Muscle layer of duodenum (tissue), 2 donors: Measurements from ENCODE around the gene ATG10.

Experiments
- H3K27ac ChIP-seq: one replicate; pipeline ENCODE4 v1.7.0; 2013; ENCODE audit warnings: mild to moderate bottlenecking, low read length
- H3K27me3 ChIP-seq: one replicate; pipeline ENCODE4 v1.7.0; 2013; ENCODE audit warnings: low read depth, mild to moderate bottlenecking, control low read depth, low read length
- H3K36me3 ChIP-seq, 2 donors: one replicate each; pipeline ENCODE4 v1.7.0; 2013; ENCODE audit warnings: low read length in 2 of 2, control low read depth in 1 of 2, mild to moderate bottlenecking in 1 of 2; ENCODE audit not compliant: insufficient read depth in 2 of 2, control insufficient read depth in 1 of 2
- H3K4me1 ChIP-seq, 2 donors: one replicate each; pipeline ENCODE4 v1.7.0; 2013; ENCODE audit warnings: low read length in 2 of 2, mild to moderate bottlenecking in 2 of 2, control low read depth in 1 of 2, moderate library complexity in 1 of 2; ENCODE audit not compliant: insufficient read depth in 2 of 2, control insufficient read depth in 1 of 2
- H3K4me3 ChIP-seq, 2 donors: one replicate each; pipeline ENCODE4 v1.7.0; 2013; ENCODE audit warnings: low read length in 2 of 2, low read depth in 1 of 2, mild to moderate bottlenecking in 1 of 2
- H3K9me3 ChIP-seq, 2 donors: one replicate each; pipeline ENCODE4 v1.7.0; 2013; ENCODE audit warnings: low read length in 2 of 2, control low read depth in 1 of 2, mild to moderate bottlenecking in 1 of 2; ENCODE audit not compliant: control insufficient read depth in 1 of 2
- donor health status: healthy.

ATG10 gene

GRCh38 chr5:82204567-82204966, 232.7 kb downstream of the ATG10 start:
- no peaks in the 10 kb centered on the region for H3K9me3 ChIP-seq
- no peaks in the 10 kb centered on the region for H3K36me3 ChIP-seq
- H3K27ac ChIP-seq, result no peak overlapping the region
- no peaks in the 10 kb centered on the region for H3K4me1 ChIP-seq
- no peaks in the 10 kb centered on the region for H3K27me3 ChIP-seq
- no peak overlapping the region for H3K4me3 ChIP-seq

GRCh38 chr5:82205005-82205404, 233.2 kb downstream of the ATG10 start:
- Histone ChIP-seq H3K4me1 (no peaks in the 10 kb centered on the region), H3K4me3 (no peak overlapping the region), H3K36me3 (no peaks in the 10 kb centered on the region), H3K9me3 (no peaks in the 10 kb centered on the region), H3K27me3 (no peaks in the 10 kb centered on the region), H3K27ac (no peak overlapping the region)

- H3K27me3 ChIP-seq, result no peaks in the 10 kb centered on the region
- no peak overlapping the region for H3K4me3 ChIP-seq
- H3K36me3 ChIP-seq, result peaks cover 0 to 5% of the 10 kb centered on the region in 2 donors
- H3K4me1 ChIP-seq, result no peaks in the 10 kb centered on the region
- no peak overlapping the region for H3K27ac ChIP-seq
- no peaks in the 10 kb centered on the region for H3K9me3 ChIP-seq
These were observed 236.5 kb downstream of the ATG10 start for GRCh38 chr5:82208371-82208770.

DNA sequence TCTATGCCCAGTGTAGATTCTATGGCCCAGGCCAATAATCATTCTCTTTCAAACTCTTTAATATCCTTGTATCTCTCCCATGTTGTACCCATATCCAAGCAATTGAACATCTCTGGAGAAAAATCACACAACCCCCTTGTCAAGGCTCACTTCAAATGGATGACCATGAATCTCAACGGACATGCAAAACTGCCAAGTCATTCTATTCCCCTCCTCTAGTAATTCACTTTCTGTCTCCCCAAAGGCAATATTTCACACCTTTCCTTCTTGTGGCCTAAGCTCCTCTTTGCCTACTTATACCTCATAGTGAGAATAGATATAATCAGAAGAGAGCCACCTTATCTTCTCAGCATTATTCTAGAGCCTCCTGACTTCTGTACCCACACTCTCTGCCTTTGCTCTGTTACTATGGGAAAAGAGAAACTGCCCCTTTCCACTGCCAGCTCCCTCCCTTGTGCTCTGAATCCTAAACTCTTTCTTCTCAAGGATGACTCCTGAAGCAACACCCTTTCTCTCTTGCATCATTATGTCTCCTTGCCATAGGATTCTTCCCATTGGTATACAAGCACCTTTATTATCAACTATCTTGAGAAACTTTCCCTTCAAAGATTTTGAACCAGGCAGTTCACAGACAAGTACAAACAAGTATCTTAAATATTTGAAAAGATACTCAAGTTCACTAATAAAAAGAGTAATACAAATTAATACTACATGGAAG, 240.2 kb downstream of the ATG10 start:
- no peak overlapping the region for H3K4me3 ChIP-seq
- no peaks in the 10 kb centered on the region for H3K9me3 ChIP-seq

DNA sequence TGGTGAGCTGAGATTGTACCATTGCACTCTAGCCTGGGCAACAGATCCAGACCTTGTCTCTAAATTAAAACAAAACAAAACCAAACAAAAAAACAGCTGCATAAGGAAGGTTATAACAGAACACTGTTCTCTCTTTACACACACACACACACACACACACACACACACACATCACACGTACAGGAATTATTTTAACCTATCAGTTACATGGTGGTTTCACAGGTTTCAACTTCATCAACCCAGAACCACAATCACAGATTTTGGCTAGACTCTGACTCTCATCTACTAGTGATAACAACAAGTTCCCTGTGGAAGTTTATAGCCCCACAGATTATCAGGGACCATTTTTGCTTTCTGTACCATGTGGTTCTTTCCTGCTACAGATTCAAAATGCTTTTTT, 246.1 kb downstream of the ATG10 start:
- no peaks in the 10 kb centered on the region for H3K36me3 ChIP-seq
- H3K27ac ChIP-seq, result no peak overlapping the region
- no peaks in the 10 kb centered on the region for H3K27me3 ChIP-seq
- no peaks in the 10 kb centered on the region for H3K4me1 ChIP-seq
- no peaks in the 10 kb centered on the region for H3K9me3 ChIP-seq
- no peak overlapping the region for H3K4me3 ChIP-seq

More for the DNA sequence above, 240.2 kb downstream of the ATG10 start:
- Histone ChIP-seq H3K27ac (no peak overlapping the region), H3K4me1 (no peaks in the 10 kb centered on the region), H3K27me3 (no peaks in the 10 kb centered on the region), H3K36me3 (peaks cover 0 to 5% of the 10 kb centered on the region in 2 donors)

GRCh38 chr5:82218374-82219156, 246.7 kb downstream of the ATG10 start:
- Histone ChIP-seq H3K4me3 (no peak overlapping the region), H3K4me1 (no peaks in the 10 kb centered on the region), H3K27me3 (no peaks in the 10 kb centered on the region), H3K9me3 (no peaks in the 10 kb centered on the region), H3K27ac (no peak overlapping the region), H3K36me3 (no peaks in the 10 kb centered on the region)

DNA sequence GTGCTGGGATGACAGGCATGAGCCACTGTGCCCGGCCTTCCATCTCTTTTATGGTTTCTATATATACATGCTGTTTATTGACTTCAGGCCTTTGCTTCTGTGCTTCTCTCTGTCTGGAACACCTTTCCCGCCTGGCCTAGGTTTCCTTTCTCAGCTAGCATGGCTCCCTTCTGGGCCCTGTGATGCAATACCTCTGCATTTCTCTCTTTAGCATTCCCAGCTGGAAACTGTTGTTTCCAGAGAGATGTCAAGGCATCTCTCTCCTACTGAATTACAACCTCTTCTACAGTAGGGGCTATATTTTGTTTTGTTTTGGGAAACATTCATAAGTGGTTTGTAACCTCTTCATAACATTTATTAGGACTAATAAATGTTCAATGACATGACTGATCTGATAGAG, 249.2 kb downstream of the ATG10 start:
- no peak overlapping the region for H3K4me3 ChIP-seq
- H3K9me3 ChIP-seq, result no peaks in the 10 kb centered on the region
- H3K27me3 ChIP-seq, result no peaks in the 10 kb centered on the region
- H3K27ac ChIP-seq, result no peak overlapping the region
- H3K4me1 ChIP-seq, result no peaks in the 10 kb centered on the region
- no peaks in the 10 kb centered on the region for H3K36me3 ChIP-seq

DNA sequence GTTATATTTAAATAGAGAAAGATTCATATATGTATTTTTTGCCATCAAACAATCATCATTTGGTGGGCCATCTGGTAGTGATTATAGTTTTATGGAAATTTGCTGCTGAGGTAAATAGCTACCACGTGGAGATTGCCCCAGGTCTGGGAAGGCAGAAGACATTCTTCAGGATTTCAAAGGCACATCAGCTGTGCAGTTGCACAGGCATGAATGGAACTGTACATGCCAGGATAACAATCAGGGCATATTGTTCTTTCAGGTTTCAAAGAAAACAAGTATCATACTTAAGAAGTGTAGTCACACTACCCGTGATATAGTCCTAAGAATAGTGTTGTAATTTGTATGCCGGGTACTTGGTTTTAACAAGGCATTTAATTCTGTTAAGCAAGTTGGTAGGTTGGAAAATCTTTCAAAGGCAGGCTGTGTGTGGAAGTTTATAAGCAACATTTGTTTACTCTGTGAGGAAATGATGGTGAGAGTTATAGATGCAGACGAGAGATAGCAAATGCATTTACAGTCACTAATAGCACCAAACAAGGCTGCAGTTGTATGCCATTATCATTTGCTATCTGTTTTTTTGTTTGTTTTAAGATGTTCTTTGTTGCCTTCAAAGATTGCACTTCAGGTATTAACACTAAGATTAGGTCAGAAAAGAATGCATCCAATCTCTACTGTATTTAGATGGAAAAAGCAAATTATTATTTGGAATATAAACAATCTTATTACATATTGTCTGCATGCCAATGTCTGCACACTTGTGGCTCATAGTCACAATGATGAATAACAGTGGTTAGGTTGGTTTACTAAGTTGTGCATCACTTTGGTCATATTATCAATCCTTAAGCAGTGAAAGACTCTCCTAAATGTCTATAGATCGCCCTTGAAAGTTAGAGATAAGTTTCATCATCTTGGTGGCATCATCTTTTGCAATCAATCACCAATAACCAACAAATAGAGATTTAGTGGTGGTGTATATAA, 251.1 kb downstream of the ATG10 start:
- Histone ChIP-seq H3K9me3 (no peaks in the 10 kb centered on the region), H3K27ac (no peak overlapping the region), H3K4me3 (no peak overlapping the region), H3K4me1 (no peaks in the 10 kb centered on the region), H3K36me3 (no peaks in the 10 kb centered on the region), H3K27me3 (no peaks in the 10 kb centered on the region)

GRCh38 chr5:82225525-82226172, 253.8 kb downstream of the ATG10 start:
- Histone ChIP-seq H3K4me1 (no peaks in the 10 kb centered on the region), H3K27me3 (no peaks in the 10 kb centered on the region), H3K4me3 (no peak overlapping the region), H3K36me3 (no peaks in the 10 kb centered on the region), H3K9me3 (no peaks in the 10 kb centered on the region), H3K27ac (no peak overlapping the region)

- Histone ChIP-seq H3K36me3 (no peaks in the 10 kb centered on the region), H3K9me3 (no peaks in the 10 kb centered on the region), H3K4me3 (no peak overlapping the region), H3K4me1 (no peaks in the 10 kb centered on the region), H3K27me3 (no peaks in the 10 kb centered on the region), H3K27ac (no peak overlapping the region)
These were observed 263.1 kb downstream of the ATG10 start for GRCh38 chr5:82234885-82235284.
